AG09309 (cell line): ENCODE results near the gene SPON1.
"Not testable (repeated sequence)": the region's sequence is repeated elsewhere in the genome, so short reads cannot be mapped to it uniquely, and the experiment has no call there.

Experiments used
- DNase-seq: peaks from one replicate; pipeline ENCODE4 v3.0.0-alpha.2; 2010; ENCODE audit warnings: low read depth
- H3K4me3 ChIP-seq: 2 replicates; pipeline ENCODE4 v1.5.1; 2011; ENCODE audit warnings: mild to moderate bottlenecking, low read depth, low read length, moderate library complexity; ENCODE audit not compliant: control insufficient read depth
- TF ChIP-seq, protein P1 (sequence below): IDR thresholded peaks from 2 replicates; pipeline ENCODE4 v1.5.1; 2011; ENCODE audit warnings: mild to moderate bottlenecking, low read depth, low read length, inconsistent platforms; ENCODE audit not compliant: insufficient read depth, control insufficient read depth; ENCODE audit errors: missing control alignments

The SPON1 gene

GRCh38 chr11:13923716-13924650, 38.5 kb upstream of the SPON1 start:
- no peak overlapping the region for H3K4me3 ChIP-seq
- TF ChIP-seq, protein P1, sequence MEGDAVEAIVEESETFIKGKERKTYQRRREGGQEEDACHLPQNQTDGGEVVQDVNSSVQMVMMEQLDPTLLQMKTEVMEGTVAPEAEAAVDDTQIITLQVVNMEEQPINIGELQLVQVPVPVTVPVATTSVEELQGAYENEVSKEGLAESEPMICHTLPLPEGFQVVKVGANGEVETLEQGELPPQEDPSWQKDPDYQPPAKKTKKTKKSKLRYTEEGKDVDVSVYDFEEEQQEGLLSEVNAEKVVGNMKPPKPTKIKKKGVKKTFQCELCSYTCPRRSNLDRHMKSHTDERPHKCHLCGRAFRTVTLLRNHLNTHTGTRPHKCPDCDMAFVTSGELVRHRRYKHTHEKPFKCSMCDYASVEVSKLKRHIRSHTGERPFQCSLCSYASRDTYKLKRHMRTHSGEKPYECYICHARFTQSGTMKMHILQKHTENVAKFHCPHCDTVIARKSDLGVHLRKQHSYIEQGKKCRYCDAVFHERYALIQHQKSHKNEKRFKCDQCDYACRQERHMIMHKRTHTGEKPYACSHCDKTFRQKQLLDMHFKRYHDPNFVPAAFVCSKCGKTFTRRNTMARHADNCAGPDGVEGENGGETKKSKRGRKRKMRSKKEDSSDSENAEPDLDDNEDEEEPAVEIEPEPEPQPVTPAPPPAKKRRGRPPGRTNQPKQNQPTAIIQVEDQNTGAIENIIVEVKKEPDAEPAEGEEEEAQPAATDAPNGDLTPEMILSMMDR, result no peak
- no peak for DNase-seq

GRCh38 chr11:13924801-13925327, 37.7 kb upstream of the SPON1 start:
- TF ChIP-seq, protein P1, result no peak
- no peak overlapping the region for H3K4me3 ChIP-seq

DNA sequence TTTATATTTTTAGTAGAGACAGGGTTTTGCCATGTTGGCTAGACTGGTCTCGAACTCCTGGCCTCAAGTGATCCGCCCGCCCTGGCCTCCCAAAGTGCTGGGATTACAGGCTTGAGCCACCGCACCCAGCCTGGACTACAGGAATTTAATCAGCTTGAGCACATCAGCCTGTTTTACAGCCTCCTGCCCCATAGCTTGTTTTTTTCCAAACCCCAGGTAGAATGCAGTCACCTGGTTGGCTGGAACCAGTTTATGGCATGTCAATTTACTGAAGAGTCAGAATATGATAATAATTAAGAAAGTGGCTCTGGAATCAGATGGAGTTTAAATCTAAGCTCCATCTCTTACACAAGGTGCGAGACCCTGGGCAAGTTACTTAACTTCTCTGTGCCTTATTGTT, 36.2 kb upstream of the SPON1 start:
- not testable (repeated sequence) for DNase-seq, H3K4me3 ChIP-seq

More at GRCh38 chr11:13924801-13925327, 37.7 kb upstream of the SPON1 start:
- DNase-seq, result no peak

DNA sequence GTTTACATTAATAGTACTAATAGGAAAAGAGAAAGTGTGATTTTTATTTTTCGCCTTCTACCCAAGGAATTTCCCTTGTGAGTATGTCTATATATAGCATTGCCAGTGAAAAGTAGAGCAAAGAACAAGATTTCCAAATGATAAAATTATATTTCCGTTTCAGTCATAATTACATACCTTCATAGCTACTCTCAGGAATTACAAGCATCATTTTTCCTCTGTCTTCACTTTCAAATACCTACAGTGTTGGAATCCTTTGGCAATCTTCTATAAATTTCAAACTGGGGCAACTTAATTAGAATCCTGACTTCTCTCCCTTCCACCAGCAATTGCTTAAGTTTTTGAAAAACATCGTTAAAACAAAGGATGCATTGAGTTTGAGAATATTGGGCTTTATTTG, 35.5 kb upstream of the SPON1 start:
- H3K4me3 ChIP-seq, result no peak overlapping the region
- TF ChIP-seq, protein P1, result no peak
- DNase-seq, result no peak

DNA sequence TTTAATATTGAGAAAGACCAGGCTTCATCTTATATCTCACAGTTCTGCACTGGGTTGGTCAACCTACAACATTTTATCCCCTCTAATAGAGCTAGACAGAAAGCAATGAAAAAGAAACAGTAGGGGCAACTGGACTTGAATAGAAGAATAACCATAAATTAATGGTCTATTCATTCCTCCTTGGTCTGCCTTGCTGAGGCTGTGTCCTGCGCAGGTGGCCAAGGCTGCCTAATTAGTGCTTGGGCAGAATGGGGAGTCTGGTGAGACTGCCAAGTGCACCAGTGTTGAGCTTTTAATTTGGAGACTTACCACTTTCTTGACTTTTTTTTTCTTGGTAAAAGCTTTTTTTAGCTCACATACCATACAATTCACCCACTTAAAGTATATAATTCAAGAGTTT, 35.0 kb upstream of the SPON1 start:
- no peak overlapping the region for H3K4me3 ChIP-seq
- TF ChIP-seq, protein P1, result no peak
- no peak for DNase-seq

- DNase-seq, result peak; percentile 20
- H3K4me3 ChIP-seq, result no peak overlapping the region
These were observed 33.8 kb upstream of the SPON1 start for GRCh38 chr11:13928566-13929251.

More at GRCh38 chr11:13928566-13929251, 33.8 kb upstream of the SPON1 start:
- TF ChIP-seq, protein P1, result no peak
